ENCODE results near the gene TDRD9.
"Not testable (repeated sequence)": the region's sequence is repeated elsewhere in the genome, so short reads cannot be mapped to it uniquely, and the experiment has no call there.

The TDRD9 gene, protein sequence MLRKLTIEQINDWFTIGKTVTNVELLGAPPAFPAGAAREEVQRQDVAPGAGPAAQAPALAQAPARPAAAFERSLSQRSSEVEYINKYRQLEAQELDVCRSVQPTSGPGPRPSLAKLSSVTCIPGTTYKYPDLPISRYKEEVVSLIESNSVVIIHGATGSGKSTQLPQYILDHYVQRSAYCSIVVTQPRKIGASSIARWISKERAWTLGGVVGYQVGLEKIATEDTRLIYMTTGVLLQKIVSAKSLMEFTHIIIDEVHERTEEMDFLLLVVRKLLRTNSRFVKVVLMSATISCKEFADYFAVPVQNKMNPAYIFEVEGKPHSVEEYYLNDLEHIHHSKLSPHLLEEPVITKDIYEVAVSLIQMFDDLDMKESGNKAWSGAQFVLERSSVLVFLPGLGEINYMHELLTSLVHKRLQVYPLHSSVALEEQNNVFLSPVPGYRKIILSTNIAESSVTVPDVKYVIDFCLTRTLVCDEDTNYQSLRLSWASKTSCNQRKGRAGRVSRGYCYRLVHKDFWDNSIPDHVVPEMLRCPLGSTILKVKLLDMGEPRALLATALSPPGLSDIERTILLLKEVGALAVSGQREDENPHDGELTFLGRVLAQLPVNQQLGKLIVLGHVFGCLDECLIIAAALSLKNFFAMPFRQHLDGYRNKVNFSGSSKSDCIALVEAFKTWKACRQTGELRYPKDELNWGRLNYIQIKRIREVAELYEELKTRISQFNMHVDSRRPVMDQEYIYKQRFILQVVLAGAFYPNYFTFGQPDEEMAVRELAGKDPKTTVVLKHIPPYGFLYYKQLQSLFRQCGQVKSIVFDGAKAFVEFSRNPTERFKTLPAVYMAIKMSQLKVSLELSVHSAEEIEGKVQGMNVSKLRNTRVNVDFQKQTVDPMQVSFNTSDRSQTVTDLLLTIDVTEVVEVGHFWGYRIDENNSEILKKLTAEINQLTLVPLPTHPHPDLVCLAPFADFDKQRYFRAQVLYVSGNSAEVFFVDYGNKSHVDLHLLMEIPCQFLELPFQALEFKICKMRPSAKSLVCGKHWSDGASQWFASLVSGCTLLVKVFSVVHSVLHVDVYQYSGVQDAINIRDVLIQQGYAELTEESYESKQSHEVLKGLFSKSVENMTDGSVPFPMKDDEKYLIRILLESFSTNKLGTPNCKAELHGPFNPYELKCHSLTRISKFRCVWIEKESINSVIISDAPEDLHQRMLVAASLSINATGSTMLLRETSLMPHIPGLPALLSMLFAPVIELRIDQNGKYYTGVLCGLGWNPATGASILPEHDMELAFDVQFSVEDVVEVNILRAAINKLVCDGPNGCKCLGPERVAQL (N-terminal part only)

DNA sequence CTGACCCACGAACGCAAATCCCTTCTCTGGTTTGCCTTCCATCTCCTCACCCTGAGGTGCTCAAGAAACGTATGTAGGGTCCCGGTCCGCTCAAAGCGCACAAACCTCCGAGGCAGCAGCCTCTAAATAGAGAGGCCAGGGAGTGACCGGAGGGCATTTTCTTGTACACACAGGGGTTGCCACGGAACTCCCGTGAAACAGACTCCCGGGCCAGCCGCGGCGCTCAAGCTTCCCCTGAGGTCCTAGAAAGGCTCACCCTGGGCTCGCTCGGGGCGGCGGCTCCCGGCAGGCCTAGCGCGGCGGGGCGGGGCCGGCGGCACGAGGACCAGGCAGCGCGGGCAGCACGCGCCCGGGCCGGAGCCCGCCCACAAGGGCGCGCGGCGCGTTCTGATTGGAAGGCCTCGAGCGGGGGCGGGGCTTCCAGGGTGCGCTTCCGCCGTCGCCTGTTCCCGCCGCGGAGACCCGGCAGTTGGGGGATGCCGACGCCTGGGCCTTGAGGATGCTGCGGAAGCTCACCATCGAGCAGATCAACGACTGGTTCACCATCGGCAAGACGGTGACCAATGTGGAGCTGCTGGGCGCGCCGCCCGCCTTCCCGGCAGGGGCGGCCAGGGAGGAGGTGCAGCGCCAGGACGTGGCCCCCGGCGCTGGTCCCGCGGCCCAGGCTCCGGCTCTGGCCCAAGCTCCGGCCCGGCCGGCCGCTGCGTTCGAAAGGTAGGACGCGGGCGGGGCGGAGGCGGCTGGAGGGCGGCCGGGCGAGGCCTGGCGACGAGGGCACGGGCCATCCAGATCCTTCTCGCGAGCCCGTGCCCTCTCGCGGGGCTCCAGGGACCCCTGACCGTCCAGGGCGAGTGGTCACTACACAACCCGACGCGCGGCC is at the start of gene TDRD9:
TDRD9 (plus strand) TSS at position 446 of the 880 bp plus-strand sequence; CDS start at position 500, 54 bp downstream.
- no peak for DNase-seq (ENCODE audit: low read depth in 2 of 2)

- DNase-seq (ENCODE audit: low read depth in 2 of 2) = no peak
Measured at GRCh38 chr14:103879118-103879569, 49.1 kb upstream of the TDRD9 start.

DNA sequence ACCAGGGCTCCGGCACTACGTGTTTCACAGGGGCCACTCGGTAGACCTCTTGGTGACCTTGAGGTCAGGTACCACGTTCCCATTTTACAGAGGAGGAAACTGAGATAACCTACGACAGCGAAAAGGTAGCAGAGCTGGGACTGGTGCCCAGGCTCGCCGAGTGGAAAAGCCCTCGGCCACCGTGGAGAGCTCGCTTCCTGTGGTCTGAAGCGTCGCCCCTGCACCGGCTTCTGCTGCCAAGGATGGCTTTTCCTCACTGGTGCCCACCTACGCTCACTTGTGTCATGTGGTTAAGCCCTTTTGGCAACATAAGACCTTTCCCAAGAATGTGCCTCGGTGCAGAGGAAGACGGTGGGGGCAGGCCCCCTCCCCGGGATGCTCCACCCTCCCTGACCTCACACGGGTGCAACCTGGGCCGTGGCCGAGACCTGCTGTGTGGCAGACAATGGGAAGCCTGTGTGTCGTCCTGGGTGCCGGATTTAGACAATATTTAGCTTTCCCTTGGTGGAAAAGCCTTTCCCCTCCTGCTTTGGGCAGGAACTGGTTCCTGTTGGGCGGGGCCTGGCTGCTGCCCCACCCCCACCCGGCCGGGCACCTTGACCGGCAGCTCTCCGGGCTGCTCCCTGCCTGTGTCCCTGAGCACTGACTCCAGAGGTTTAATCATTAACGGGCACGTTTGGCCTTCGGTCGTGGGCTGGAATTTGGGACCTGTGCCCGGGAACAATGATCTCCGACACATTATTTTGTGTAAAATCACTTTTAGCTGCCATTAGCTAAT is 48.5 kb upstream of the TDRD9 start:
- DNase-seq (ENCODE audit: low read depth in 2 of 2) = no peak

DNA sequence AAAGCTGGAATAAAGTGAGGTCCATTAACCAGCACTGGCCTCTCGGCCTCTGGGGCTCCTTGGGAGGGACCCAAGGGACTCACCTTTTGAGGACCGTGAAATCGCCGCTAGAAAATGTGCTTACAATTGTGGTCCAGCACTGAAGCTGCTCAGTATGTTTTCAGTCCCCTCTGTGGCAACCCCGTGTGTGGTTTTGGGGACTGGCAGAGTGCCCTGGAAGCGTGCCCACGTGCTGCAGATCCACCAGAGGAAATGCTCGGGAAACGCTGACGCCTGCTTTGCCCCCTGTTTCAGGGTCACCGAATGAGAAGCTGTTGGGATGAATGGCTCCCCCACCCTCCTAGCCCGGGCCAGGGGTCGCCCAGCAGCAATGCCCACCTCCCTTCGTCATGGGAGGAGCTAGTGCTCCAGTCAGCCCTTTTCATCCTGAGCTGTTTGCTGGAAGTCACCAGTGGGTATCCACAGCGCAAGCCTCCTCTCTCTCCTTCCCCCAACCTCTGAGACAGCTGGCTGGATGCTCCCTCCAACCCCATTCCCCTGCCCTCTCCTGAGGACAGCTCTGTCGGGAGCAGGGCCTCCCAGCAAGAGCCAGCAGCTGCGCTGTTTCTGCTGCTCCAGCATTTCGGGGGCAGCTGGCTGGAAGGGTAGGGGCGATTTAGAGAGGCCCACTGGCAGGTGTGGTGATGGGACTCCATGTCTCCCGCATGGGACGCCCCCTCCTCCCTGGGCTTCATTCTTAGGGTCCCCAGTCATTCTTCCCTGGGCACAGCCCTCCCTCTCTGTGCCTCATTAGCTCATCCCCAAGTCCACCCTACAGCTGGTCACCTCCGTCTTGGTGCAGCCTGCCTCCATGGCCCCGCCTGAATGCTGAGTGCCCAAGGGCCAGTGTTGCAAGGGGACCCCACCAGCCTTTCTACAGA is 47.6 kb upstream of the TDRD9 start:
- no peak for DNase-seq (ENCODE audit: low read depth in 2 of 2)

- DNase-seq (ENCODE audit: low read depth in 2 of 2) = no peak
Measured at GRCh38 chr14:103881268-103882201, 46.7 kb upstream of the TDRD9 start.

- no peak for DNase-seq (ENCODE audit: low read depth in 2 of 2)
Measured at GRCh38 chr14:103882503-103883262, 45.6 kb upstream of the TDRD9 start.

DNA sequence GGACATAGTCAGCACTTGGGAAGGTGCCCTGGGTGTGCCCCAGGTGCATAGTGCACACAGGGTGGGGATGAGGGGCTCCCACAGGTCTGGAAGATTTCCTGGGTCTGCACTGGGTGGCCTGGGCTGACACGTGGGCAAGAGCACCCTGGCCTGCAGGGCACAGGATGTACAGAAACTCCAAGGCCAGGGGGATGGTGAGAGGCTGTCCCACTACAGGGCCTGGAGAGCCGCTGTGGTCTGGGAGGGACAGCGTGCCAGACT is 45.1 kb upstream of the TDRD9 start:
- DNase-seq (ENCODE audit: low read depth in 2 of 2) = no peak

- no peak for DNase-seq (ENCODE audit: low read depth in 2 of 2)
Measured at GRCh38 chr14:103884854-103885253, 43.4 kb upstream of the TDRD9 start.

GRCh38 chr14:103885509-103885932 is 42.7 kb upstream of the TDRD9 start:
- no peak for DNase-seq (ENCODE audit: low read depth in 2 of 2)

- no peak for DNase-seq (ENCODE audit: low read depth in 2 of 2)
Measured at GRCh38 chr14:103886304-103887169, 41.7 kb upstream of the TDRD9 start.

DNA sequence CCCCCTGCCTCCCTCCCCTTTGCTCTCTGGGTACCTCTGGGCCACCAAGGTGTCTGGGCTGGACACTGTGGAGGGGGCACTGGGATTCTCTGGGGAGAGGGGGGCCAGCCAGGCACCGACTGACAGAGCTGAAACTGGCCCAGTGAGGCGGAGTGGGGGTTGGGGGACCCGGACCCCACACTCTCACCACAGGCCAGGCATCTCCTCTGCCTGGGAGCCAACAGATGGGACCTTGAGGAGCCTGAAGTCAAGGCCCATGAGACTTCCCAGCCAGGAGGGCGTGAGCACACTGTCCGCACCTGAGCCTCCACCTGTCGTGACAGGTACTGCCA is 41.1 kb upstream of the TDRD9 start:
- no peak for DNase-seq (ENCODE audit: low read depth in 2 of 2)

- no peak for DNase-seq (ENCODE audit: low read depth in 2 of 2)
Measured at GRCh38 chr14:103887557-103888115, 40.6 kb upstream of the TDRD9 start.

DNA sequence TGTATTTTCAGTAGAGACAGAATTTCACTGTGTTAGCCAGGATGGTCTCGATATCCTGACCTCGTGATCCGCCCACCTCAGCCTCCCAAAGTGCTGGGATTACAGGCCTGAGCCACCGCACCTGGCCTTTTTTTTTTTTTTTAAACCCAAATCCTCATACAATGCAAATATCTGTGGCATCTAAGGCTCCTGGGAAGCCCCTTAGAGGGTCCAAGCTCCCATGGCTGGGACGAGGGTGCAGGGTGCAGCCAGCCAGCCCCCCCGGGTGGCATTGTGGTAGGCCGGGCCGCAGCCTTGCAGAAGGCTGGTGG is 39.3 kb upstream of the TDRD9 start:
- not testable (repeated sequence) for DNase-seq (ENCODE audit: low read depth in 2 of 2)

DNA sequence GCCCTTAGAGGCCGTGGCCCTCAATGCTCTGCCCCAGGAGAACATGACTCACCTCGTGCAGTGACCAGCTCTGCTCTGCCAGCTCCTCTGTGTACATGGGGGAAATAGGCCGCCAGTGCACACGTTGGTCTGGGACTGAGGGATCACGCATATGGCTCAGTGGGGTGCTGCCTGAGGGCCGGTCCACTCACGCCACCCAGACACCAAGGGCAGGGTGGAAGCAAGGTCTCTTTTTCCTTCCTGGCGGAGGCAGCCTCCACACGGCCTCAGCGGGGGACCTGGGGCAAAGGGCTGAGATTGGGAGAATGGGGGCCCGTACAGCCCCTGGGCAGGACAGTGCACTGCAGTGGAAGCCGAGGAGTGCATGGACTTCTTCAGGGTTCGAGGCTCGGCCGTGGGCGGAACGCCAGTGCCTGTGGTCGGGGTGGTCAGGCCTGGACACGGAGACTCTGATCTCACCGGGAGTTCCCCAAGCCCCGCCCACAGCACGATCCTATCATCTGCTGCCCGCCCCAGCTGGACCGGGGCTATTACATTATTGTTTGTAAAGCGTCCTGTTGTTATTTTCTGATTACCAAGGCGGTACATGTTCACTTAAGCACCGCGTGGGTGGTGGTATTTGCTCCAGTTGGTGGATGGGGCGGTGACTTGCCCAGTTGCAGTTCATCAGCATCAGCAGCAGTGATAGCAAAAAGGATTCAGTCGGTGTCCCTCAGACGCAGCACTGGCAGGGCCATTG is 38.8 kb upstream of the TDRD9 start:
- DNase-seq (ENCODE audit: low read depth in 2 of 2) = no peak

DNA sequence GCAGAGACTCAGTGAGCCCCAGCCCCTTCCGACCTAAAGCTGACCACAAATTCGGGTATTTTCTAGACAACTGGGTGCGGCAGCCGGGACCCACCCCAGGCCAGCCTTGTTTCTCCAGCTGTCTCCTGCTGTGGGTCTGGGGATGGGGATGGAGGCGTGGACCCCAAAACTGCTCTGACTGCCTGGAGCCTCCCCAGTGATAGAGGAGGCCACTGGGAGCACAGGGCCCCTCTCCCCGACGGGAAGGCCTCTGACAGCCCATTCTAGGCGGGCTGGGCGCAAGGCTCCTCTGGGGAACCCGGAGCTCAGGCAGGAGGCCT is 38.2 kb upstream of the TDRD9 start:
- no peak for DNase-seq (ENCODE audit: low read depth in 2 of 2)
